Liver (tissue), 9 donors: ENCODE data around the gene ZNF587B. TPM values are rescaled to one million over a fixed set of nuclear protein-coding genes. Genes with fewer than 3 reads are reported as not detected.

Experiments used
- DNase-seq: peaks from one replicate; pipeline ENCODE4 v3.0.0-alpha.2; 2017; ENCODE audit warnings: low spot score
- H3K27ac ChIP-seq, 2 donors: one replicate each; pipeline ENCODE4 v1.7.0; 2013; ENCODE audit warnings: inconsistent platforms in 2 of 2, low read length in 2 of 2, control low read depth in 1 of 2, low read depth in 1 of 2, mild to moderate bottlenecking in 1 of 2
- H3K27me3 ChIP-seq, 4 donors: one replicate each; pipeline versions ENCODE4 v1.6.1 to v1.7.0; 2013; ENCODE audit warnings: low read length in 3 of 4, inconsistent platforms in 1 of 4, mild to moderate bottlenecking in 1 of 4, moderate library complexity in 1 of 4; ENCODE audit not compliant: control insufficient read depth in 4 of 4, insufficient read depth in 4 of 4
- H3K36me3 ChIP-seq, 4 donors: one replicate each; pipeline versions ENCODE4 v1.6.1 to v1.7.0; 2013; ENCODE audit warnings: low read length in 3 of 4, mild to moderate bottlenecking in 3 of 4, low read depth in 1 of 4, moderate library complexity in 1 of 4; ENCODE audit not compliant: control insufficient read depth in 4 of 4, insufficient read depth in 3 of 4
- H3K4me1 ChIP-seq, 4 donors: one replicate each; pipeline versions ENCODE4 v1.6.1 to v1.7.0; 2013; ENCODE audit warnings: low read length in 3 of 4, mild to moderate bottlenecking in 3 of 4, moderate library complexity in 1 of 4; ENCODE audit not compliant: control insufficient read depth in 4 of 4, insufficient read depth in 4 of 4
- H3K4me3 ChIP-seq, 3 donors: one replicate each; pipeline versions ENCODE4 v1.6.1 to v1.7.0; 2013; ENCODE audit warnings: low read length in 3 of 3, control low read depth in 1 of 3, low read depth in 1 of 3, mild to moderate bottlenecking in 1 of 3
- H3K9ac ChIP-seq, 2 donors: one replicate each; pipeline ENCODE4 v1.7.0; 2013; ENCODE audit warnings: low read length in 2 of 2, mild to moderate bottlenecking in 2 of 2, moderate library complexity in 2 of 2, control low read depth in 1 of 2, low read depth in 1 of 2
- H3K9me3 ChIP-seq, 4 donors: one replicate each; pipeline versions ENCODE4 v1.6.1 to v1.7.0; 2013; ENCODE audit warnings: low read length in 3 of 4; ENCODE audit not compliant: control insufficient read depth in 4 of 4
- EGR1 ChIP-seq, 2 donors: IDR thresholded peaks; 2 replicates each; pipeline ENCODE4 v1.6.1; 2016 to 2018; ENCODE audit warnings: antibody characterized with exemption in 2 of 2, low read depth in 2 of 2
- FOXA1 ChIP-seq: IDR thresholded peaks from 2 replicates; pipeline ENCODE4 v1.6.1; 2016; ENCODE audit warnings: antibody characterized with exemption
- FOXA2 ChIP-seq: IDR thresholded peaks from 2 replicates; pipeline ENCODE4 v1.6.1; 2016; ENCODE audit warnings: antibody characterized with exemption
- GABPA ChIP-seq, 2 donors: IDR thresholded peaks in 1 of 2; conservative IDR thresholded peaks in 1 of 2; 2 replicates each; pipeline ENCODE4 v1.6.1; 2016; ENCODE audit warnings: antibody characterized with exemption in 2 of 2, mild to moderate bottlenecking in 1 of 2, moderate library complexity in 1 of 2
- HNF4A ChIP-seq, 2 donors: conservative IDR thresholded peaks; 2 replicates each; pipeline ENCODE4 v1.6.1; 2016; ENCODE audit warnings: antibody characterized with exemption in 2 of 2, mild to moderate bottlenecking in 2 of 2
- HNF4G ChIP-seq: IDR thresholded peaks from 2 replicates; pipeline ENCODE4 v1.6.1; 2016; ENCODE audit warnings: antibody characterized with exemption
- JUND ChIP-seq, 2 donors: IDR thresholded peaks; 2 replicates each; pipeline ENCODE4 v1.6.1; 2016; ENCODE audit warnings: antibody characterized with exemption in 2 of 2
- NR2F2 ChIP-seq: IDR thresholded peaks from 2 replicates; pipeline ENCODE4 v1.6.1; 2016; ENCODE audit warnings: antibody characterized with exemption
- RAD21 ChIP-seq, 2 donors: IDR thresholded peaks; 2 replicates each; pipeline ENCODE4 v1.6.1; 2016; ENCODE audit warnings: antibody characterized with exemption in 2 of 2, mild to moderate bottlenecking in 2 of 2
- RXRA ChIP-seq, 2 donors: IDR thresholded peaks; 2 replicates each; pipeline ENCODE4 v1.6.1; 2017 to 2018; ENCODE audit warnings: antibody characterized with exemption in 2 of 2, mild to moderate bottlenecking in 1 of 2
- SP1 ChIP-seq: IDR thresholded peaks from 2 replicates; pipeline ENCODE4 v1.6.1; 2018; ENCODE audit warnings: antibody characterized with exemption, mild to moderate bottlenecking
- TAF1 ChIP-seq: conservative IDR thresholded peaks from 2 replicates; pipeline ENCODE4 v1.6.1; 2016; ENCODE audit warnings: antibody characterized with exemption, mild to moderate bottlenecking
- YY1 ChIP-seq: IDR thresholded peaks from 2 replicates; pipeline ENCODE4 v1.6.1; 2016; ENCODE audit warnings: antibody characterized with exemption, mild to moderate bottlenecking
- WGBS: extraction: QIAGEN DNeasy Blood & Tissue Kit; methylation state at CpG from one replicate; pipeline ENCODE4 v1.1.7; 2013; 5-methylcytosine and 5-hydroxymethylcytosine counted together
- polyA plus RNA-seq, 2 donors: library from polyadenylated mRNA; stranded (reverse) in 1 of 2; unstranded in 1 of 2; fragments of 200-250 nt in 1 of 2; fragments of >200 nt in 1 of 2; fragmentation: Nextera tagmentation in 1 of 2; extraction: Ambion mirVana in 1 of 2; gene quantifications; one replicate each; pipeline versions ENCODE4 v1.2.1 to v1.2.3, GENCODE V29; 2013 to 2015
- total RNA-seq, 2 donors: library from RNA; depleted of rRNA; stranded (reverse); fragments of >200 nt; gene quantifications; one replicate each; pipeline ENCODE4 v1.2.3, GENCODE V29; 2014
- TF ChIP-seq, protein P1 (sequence below): IDR thresholded peaks from 2 replicates; pipeline ENCODE4 v1.6.1; 2016; ENCODE audit warnings: antibody characterized with exemption
- TF ChIP-seq, protein P2 (sequence below): IDR thresholded peaks from 2 replicates; pipeline ENCODE4 v1.6.1; 2016; ENCODE audit warnings: antibody characterized with exemption
- TF ChIP-seq, protein P3 (sequence below): IDR thresholded peaks from 2 replicates; pipeline ENCODE4 v1.6.1; 2016; ENCODE audit warnings: antibody characterized with exemption, mild to moderate bottlenecking
- TF ChIP-seq, protein P4 (sequence below): IDR thresholded peaks from 2 replicates; pipeline ENCODE4 v1.6.1; 2016; ENCODE audit warnings: antibody characterized with exemption
- TF ChIP-seq, protein P5 (sequence below): fragments of 150-350 bp; IDR thresholded peaks from 2 replicates; pipeline ENCODE4 v1.5.1; 2017; ENCODE audit warnings: improper control_type of control experiment, low read depth, low read length; ENCODE audit not compliant: missing input control
- donor health status: healthy.
- donor health status: healthy.
- donor health status: healthy.
- donor health status: healthy.
- donor health status: healthy.

The ZNF587B gene
- total and polyA plus RNA-seq, 4 donors: 3.0 to 30.2 (median 6.9) TPM

DNA sequence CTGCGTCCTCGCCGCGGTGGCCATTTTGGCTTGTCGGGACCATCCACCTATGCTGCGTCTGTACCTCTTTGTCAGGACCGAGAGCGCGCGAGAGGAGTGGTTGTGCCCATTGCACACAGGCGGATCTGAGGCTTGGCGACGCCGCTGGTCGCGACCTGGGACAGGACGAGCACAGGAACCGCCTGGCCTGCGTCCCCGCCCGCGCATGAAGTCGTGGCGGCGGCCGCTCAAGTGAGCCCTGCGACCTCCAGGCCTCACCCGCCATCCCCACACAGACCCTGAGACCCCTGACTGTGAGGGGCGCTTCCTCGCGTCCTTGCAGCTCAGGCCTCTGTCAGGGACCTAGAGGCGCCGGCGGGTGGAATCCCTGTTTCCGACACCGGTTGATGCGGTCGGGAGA is 43.8 kb upstream of the ZNF587B start:
- no peaks in the 10 kb centered on the region for H3K27me3 ChIP-seq
- H3K4me1 ChIP-seq: no peaks in the 10 kb centered on the region
- H3K9me3 ChIP-seq: peaks cover 0 to 23% (median 4%) of the 10 kb centered on the region in 4 donors
- H3K9ac ChIP-seq: no peak overlapping the region
- H3K36me3 ChIP-seq: peaks cover 0 to 32% (median 13%) of the 10 kb centered on the region in 4 donors
- H3K27ac ChIP-seq: no peak overlapping the region
- 94% methylated on average over 38 of the region's 38 CpGs for whole genome bisulfite sequencing
- TF ChIP-seq FOXA1: no peak
- no peak for TF ChIP-seq SP1
- TF ChIP-seq, protein P1, sequence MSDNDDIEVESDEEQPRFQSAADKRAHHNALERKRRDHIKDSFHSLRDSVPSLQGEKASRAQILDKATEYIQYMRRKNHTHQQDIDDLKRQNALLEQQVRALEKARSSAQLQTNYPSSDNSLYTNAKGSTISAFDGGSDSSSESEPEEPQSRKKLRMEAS: no peak
- TF ChIP-seq HNF4G: no peak
- no peak for DNase-seq
- peak overlapping the region in 2 of 3 donors; percentile 14 to 53 for H3K4me3 ChIP-seq

DNA sequence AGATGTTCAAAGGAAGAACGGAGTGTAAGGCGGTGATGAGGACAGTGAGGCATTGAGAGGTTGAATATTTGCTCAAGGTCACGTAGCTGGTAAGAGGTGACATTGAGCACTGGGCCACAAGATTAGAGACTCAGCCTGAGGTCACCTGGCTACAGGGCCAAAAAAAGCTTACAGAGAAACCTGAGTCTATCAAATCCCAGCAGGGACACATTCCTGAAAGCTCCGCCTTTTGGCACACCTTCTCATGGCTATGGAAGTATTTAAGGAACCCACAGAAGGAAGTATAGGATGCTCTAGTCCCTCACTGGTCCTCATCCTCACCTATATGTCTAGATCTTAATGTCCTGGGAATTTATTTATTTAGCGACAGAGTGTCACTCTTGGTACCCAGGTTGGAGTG is 43.2 kb upstream of the ZNF587B start:
- Histone ChIP-seq H3K4me3 (peak overlapping the region in 2 of 3 donors; percentile 28 to 53), H3K9ac (no peak overlapping the region), H3K36me3 (peaks cover 0 to 30% (median 14%) of the 10 kb centered on the region in 4 donors), H3K9me3 (peaks cover 0 to 23% (median 2%) of the 10 kb centered on the region in 4 donors), H3K4me1 (no peaks in the 10 kb centered on the region), H3K27ac (no peak overlapping the region), H3K27me3 (no peaks in the 10 kb centered on the region)
- WGBS: 99% methylated on average over 5 of the region's 5 CpGs
- no peak for DNase-seq
- TF ChIP-seq, protein P2, sequence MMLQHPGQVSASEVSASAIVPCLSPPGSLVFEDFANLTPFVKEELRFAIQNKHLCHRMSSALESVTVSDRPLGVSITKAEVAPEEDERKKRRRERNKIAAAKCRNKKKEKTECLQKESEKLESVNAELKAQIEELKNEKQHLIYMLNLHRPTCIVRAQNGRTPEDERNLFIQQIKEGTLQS: no peak
- TF ChIP-seq, protein P3, sequence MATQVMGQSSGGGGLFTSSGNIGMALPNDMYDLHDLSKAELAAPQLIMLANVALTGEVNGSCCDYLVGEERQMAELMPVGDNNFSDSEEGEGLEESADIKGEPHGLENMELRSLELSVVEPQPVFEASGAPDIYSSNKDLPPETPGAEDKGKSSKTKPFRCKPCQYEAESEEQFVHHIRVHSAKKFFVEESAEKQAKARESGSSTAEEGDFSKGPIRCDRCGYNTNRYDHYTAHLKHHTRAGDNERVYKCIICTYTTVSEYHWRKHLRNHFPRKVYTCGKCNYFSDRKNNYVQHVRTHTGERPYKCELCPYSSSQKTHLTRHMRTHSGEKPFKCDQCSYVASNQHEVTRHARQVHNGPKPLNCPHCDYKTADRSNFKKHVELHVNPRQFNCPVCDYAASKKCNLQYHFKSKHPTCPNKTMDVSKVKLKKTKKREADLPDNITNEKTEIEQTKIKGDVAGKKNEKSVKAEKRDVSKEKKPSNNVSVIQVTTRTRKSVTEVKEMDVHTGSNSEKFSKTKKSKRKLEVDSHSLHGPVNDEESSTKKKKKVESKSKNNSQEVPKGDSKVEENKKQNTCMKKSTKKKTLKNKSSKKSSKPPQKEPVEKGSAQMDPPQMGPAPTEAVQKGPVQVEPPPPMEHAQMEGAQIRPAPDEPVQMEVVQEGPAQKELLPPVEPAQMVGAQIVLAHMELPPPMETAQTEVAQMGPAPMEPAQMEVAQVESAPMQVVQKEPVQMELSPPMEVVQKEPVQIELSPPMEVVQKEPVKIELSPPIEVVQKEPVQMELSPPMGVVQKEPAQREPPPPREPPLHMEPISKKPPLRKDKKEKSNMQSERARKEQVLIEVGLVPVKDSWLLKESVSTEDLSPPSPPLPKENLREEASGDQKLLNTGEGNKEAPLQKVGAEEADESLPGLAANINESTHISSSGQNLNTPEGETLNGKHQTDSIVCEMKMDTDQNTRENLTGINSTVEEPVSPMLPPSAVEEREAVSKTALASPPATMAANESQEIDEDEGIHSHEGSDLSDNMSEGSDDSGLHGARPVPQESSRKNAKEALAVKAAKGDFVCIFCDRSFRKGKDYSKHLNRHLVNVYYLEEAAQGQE: no peak
- TF ChIP-seq FOXA2 (no peak), SP1 (no peak), TAF1 (no peak), RAD21 (IDR thresholded peaks at IDR 0.05) (no peak), NR2F2 (no peak), RXRA (IDR thresholded peaks at IDR 0.05) (no peak), GABPA (IDR thresholded peaks at IDR 0.05 in 1 of 2, conservative IDR thresholded peaks at IDR 0.05 in 1 of 2) (no peak), YY1 (no peak), JUND (IDR thresholded peaks at IDR 0.05) (no peak), HNF4A (conservative IDR thresholded peaks at IDR 0.05) (no peak), EGR1 (IDR thresholded peaks at IDR 0.05; ENCODE audit: low read depth in 2 of 2) (no peak)
- TF ChIP-seq, protein P4, sequence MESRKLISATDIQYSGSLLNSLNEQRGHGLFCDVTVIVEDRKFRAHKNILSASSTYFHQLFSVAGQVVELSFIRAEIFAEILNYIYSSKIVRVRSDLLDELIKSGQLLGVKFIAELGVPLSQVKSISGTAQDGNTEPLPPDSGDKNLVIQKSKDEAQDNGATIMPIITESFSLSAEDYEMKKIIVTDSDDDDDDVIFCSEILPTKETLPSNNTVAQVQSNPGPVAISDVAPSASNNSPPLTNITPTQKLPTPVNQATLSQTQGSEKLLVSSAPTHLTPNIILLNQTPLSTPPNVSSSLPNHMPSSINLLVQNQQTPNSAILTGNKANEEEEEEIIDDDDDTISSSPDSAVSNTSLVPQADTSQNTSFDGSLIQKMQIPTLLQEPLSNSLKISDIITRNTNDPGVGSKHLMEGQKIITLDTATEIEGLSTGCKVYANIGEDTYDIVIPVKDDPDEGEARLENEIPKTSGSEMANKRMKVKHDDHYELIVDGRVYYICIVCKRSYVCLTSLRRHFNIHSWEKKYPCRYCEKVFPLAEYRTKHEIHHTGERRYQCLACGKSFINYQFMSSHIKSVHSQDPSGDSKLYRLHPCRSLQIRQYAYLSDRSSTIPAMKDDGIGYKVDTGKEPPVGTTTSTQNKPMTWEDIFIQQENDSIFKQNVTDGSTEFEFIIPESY: no peak
- TF ChIP-seq, protein P5, sequence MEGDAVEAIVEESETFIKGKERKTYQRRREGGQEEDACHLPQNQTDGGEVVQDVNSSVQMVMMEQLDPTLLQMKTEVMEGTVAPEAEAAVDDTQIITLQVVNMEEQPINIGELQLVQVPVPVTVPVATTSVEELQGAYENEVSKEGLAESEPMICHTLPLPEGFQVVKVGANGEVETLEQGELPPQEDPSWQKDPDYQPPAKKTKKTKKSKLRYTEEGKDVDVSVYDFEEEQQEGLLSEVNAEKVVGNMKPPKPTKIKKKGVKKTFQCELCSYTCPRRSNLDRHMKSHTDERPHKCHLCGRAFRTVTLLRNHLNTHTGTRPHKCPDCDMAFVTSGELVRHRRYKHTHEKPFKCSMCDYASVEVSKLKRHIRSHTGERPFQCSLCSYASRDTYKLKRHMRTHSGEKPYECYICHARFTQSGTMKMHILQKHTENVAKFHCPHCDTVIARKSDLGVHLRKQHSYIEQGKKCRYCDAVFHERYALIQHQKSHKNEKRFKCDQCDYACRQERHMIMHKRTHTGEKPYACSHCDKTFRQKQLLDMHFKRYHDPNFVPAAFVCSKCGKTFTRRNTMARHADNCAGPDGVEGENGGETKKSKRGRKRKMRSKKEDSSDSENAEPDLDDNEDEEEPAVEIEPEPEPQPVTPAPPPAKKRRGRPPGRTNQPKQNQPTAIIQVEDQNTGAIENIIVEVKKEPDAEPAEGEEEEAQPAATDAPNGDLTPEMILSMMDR: no peak
